ENCODE measurements around the gene YOD1. TPM values are rescaled to one million over a fixed set of nuclear protein-coding genes. Genes with fewer than 3 reads are reported as not detected.
"Not testable (repeated sequence)": the region's sequence is repeated elsewhere in the genome, so short reads cannot be mapped to it uniquely, and the experiment has no call there.

The YOD1 gene
- total and polyA plus RNA-seq, 2 donors (not counting 3 experiments of a cell fraction or from before 2014, with no cell fraction given), result 1.2 to 5.9 TPM

GRCh38 chr1:207045453-207045852, 5.6 kb downstream of the YOD1 start:
- ChIA-PET CTCF (interaction anchor here (0.6 to 1.2 kb wide), 3 partner anchors 11 to 359 kb away, joined by 3 read pairs; no protein-coding TSS in a partner anchor), POLR2A (interaction anchor here (0.7 kb wide), 2 partner anchors 11 to 143 kb away, joined by 3 to 5 read pairs; no protein-coding TSS in a partner anchor)
- no peaks in the 10 kb centered on the region for H3K9me3 ChIP-seq (replicated peaks; ENCODE audit: control insufficient read depth, insufficient read depth, low read length)
- H3K27ac ChIP-seq (ENCODE audit: insufficient read depth, low read depth, low read length), result no peak overlapping the region
- H3K9ac ChIP-seq (replicated peaks; ENCODE audit: extremely low read depth, insufficient read depth, low read length), result no peak overlapping the region
- peaks cover 46% of the 10 kb centered on the region for H3K79me2 ChIP-seq (ENCODE audit: control insufficient read depth, insufficient read depth, low read length)
- dilution Hi-C loops (cut with MboI; ENCODE audit: extremely low pct_ligation_motif_present, low sequenced_read_pairs), result no loop called here
- peaks cover 6 to 12% of the 10 kb centered on the region in 2 experiments for H3K36me3 ChIP-seq (ENCODE audit: control insufficient read depth in 2 of 2, extremely low read depth in 1 of 2, insufficient read depth in 2 of 2, low read length in 2 of 2)
- BruUV-seq (replicated peaks), result no TSS peak
- H3K9me1 ChIP-seq (replicated peaks; ENCODE audit: control insufficient read depth, extremely low read depth, insufficient read depth, low read length), result no peaks in the 10 kb centered on the region
- H4K20me1 ChIP-seq (replicated peaks; ENCODE audit: control insufficient read depth, extremely low read depth, insufficient read depth, low read length), result peaks cover 7% of the 10 kb centered on the region
- no peak for TF ChIP-seq MAX (IDR thresholded peaks at IDR 0.05; ENCODE audit: insufficient read depth, insufficient read length)
- no peak for TF ChIP-seq GATA2 (IDR thresholded peaks at IDR 0.05; ENCODE audit: insufficient read depth, insufficient read length, low read depth, low read length)
- no peak for TF ChIP-seq EZH2 (IDR thresholded peaks at IDR 0.05; ENCODE audit: borderline replicate concordance, low read depth, low read length, severe bottlenecking)
- no peak for TF ChIP-seq POLR2A (IDR thresholded peaks at IDR 0.05; ENCODE audit: low read depth, low read length)
- TF ChIP-seq POLR2AphosphoS5 (IDR thresholded peaks at IDR 0.05; ENCODE audit: insufficient read depth, low read depth, low read length), result no peak
- TF ChIP-seq JUN (IDR thresholded peaks at IDR 0.05; ENCODE audit: borderline replicate concordance, insufficient read depth, insufficient read length, low read depth), result no peak
- TF ChIP-seq CTCF (IDR thresholded peaks at IDR 0.05; ENCODE audit: extremely low read depth in 1 of 2, insufficient read depth in 1 of 2, low read depth in 1 of 2, low read length in 2 of 2), result no peak
- TF ChIP-seq MYC (IDR thresholded peaks at IDR 0.05; ENCODE audit: low read depth, low read length), result no peak
- TF ChIP-seq FOS (IDR thresholded peaks at IDR 0.05; ENCODE audit: borderline replicate concordance, insufficient read depth, low read length), result no peak
- peaks cover 5% of the 10 kb centered on the region for H3K4me1 ChIP-seq (ENCODE audit: control insufficient read depth, extremely low read depth, insufficient read depth, low read length)
- intact Hi-C loops (cut with micrococcal nuclease), result no loop called here
- no peaks in the 10 kb centered on the region for H3K27me3 ChIP-seq (ENCODE audit: control insufficient read depth in 2 of 2, insufficient read depth in 2 of 2, low read length in 2 of 2)
- DNase-seq (ENCODE audit: low read depth, low spot score) (no peak), FAIRE-seq (no peak)
- no peak overlapping the region for H2AFZ ChIP-seq (ENCODE audit: low read depth, low read length)
- H3K4me2 ChIP-seq (ENCODE audit: insufficient read depth, low read length), result no peak overlapping the region
- H3K4me3 ChIP-seq (replicated peaks in 1 of 3; ENCODE audit: insufficient read depth in 1 of 3, low read depth in 1 of 3, low read length in 3 of 3), result no peak overlapping the region

GRCh38 chr1:207041397-207041796, 9.6 kb downstream of the YOD1 start:
- H3K79me2 ChIP-seq (ENCODE audit: control insufficient read depth, insufficient read depth, low read length); intact Hi-C loops (cut with micrococcal nuclease); H3K9ac ChIP-seq (replicated peaks; ENCODE audit: extremely low read depth, insufficient read depth, low read length); H3K36me3 ChIP-seq (ENCODE audit: control insufficient read depth in 2 of 2, extremely low read depth in 1 of 2, insufficient read depth in 2 of 2, low read length in 2 of 2); H3K9me1 ChIP-seq (replicated peaks; ENCODE audit: control insufficient read depth, extremely low read depth, insufficient read depth, low read length); dilution Hi-C loops (cut with MboI; ENCODE audit: extremely low pct_ligation_motif_present, low sequenced_read_pairs); H3K4me3 ChIP-seq (replicated peaks in 1 of 3; ENCODE audit: insufficient read depth in 1 of 3, low read depth in 1 of 3, low read length in 3 of 3); FAIRE-seq; DNase-seq (ENCODE audit: low read depth, low spot score); H3K4me2 ChIP-seq (ENCODE audit: insufficient read depth, low read length); H3K27ac ChIP-seq (ENCODE audit: insufficient read depth, low read depth, low read length); H3K4me1 ChIP-seq (ENCODE audit: control insufficient read depth, extremely low read depth, insufficient read depth, low read length); H2AFZ ChIP-seq (ENCODE audit: low read depth, low read length); H4K20me1 ChIP-seq (replicated peaks; ENCODE audit: control insufficient read depth, extremely low read depth, insufficient read depth, low read length); H3K9me3 ChIP-seq (replicated peaks; ENCODE audit: control insufficient read depth, insufficient read depth, low read length); BruUV-seq (replicated peaks); POLR2A ChIA-PET: not testable (repeated sequence)
- peaks cover 7 to 20% of the 10 kb centered on the region in 2 experiments for H3K27me3 ChIP-seq (ENCODE audit: control insufficient read depth in 2 of 2, insufficient read depth in 2 of 2, low read length in 2 of 2)
- CTCF ChIA-PET, result interaction anchor here (0.7 kb wide), 1 partner anchor 335 kb away, joined by 3 read pairs; no protein-coding TSS in a partner anchor
